DOHH2 (cell line): ENCODE data around the gene MEOX1.

Source experiments
- H3F3A ChIP-seq: fragments of 200-600 bp; sonication (generic), shearing (Covaris generic); 2 replicates; pipeline ENCODE4 v1.6.0; 2016; ENCODE audit warnings: antibody characterized with exemption, mild to moderate bottlenecking; ENCODE audit not compliant: control insufficient read depth, insufficient read depth
- H3K27ac ChIP-seq: fragments of 200-600 bp; sonication (generic); 2 replicates; pipeline ENCODE4 v1.5.1; 2014; ENCODE audit warnings: low read depth, mild to moderate bottlenecking, low read length, moderate library complexity
- H3K27me3 ChIP-seq: fragments of 200-600 bp; sonication (generic); 2 replicates; pipeline ENCODE4 v1.6.1; 2014; ENCODE audit warnings: mild to moderate bottlenecking, low read length, mixed read lengths; ENCODE audit not compliant: control insufficient read depth
- H3K36me3 ChIP-seq: fragments of 200-600 bp; sonication (generic); 2 replicates; pipeline ENCODE4 v1.6.1; 2014; ENCODE audit warnings: mild to moderate bottlenecking, low read length, moderate library complexity, mixed read lengths; ENCODE audit not compliant: control insufficient read depth
- H3K4me1 ChIP-seq: fragments of 200-600 bp; sonication (generic); 2 replicates; pipeline ENCODE4 v1.6.1; 2014; ENCODE audit warnings: mild to moderate bottlenecking, low read length, mixed read lengths; ENCODE audit not compliant: control insufficient read depth
- H3K4me2 ChIP-seq: fragments of 200-600 bp; sonication (generic); 2 replicates; pipeline ENCODE4 v1.6.0; 2014; ENCODE audit warnings: mild to moderate bottlenecking, low read length, moderate library complexity
- H3K4me3 ChIP-seq: fragments of 200-600 bp; sonication (generic); 2 replicates; pipeline ENCODE4 v1.5.1; 2014; ENCODE audit warnings: mild to moderate bottlenecking, low read length, mixed read lengths
- H3K79me2 ChIP-seq: fragments of 200-600 bp; sonication (generic); 2 replicates; pipeline ENCODE4 v1.6.1; 2014; ENCODE audit warnings: mild to moderate bottlenecking, low read length, mixed read lengths; ENCODE audit not compliant: control insufficient read depth
- H3K9me2 ChIP-seq: fragments of 200-600 bp; sonication (generic); replicated peaks from 2 replicates; pipeline ENCODE4 v1.6.1; 2014; ENCODE audit warnings: mild to moderate bottlenecking, low read length, mixed read lengths; ENCODE audit not compliant: control insufficient read depth
- H3K9me3 ChIP-seq: fragments of 200-600 bp; sonication (generic); 2 replicates; pipeline ENCODE4 v1.6.1; 2014; ENCODE audit warnings: antibody characterized with exemption, low read length, mixed read lengths; ENCODE audit not compliant: control insufficient read depth, insufficient read depth
- H4K20me1 ChIP-seq: fragments of 200-600 bp; sonication (generic); 2 replicates; pipeline ENCODE4 v1.6.0; 2014; ENCODE audit warnings: low read depth, mild to moderate bottlenecking, antibody characterized with exemption, low read length, moderate library complexity; ENCODE audit not compliant: control insufficient read depth, insufficient read depth
- EZH2phosphoT487 ChIP-seq: fragments of 200-600 bp; sonication (generic); IDR thresholded peaks from 2 replicates; pipeline ENCODE4 v1.6.1; 2017; ENCODE audit warnings: borderline replicate concordance, mild to moderate bottlenecking, antibody characterized with exemption, low read length, moderate library complexity, mixed read lengths
- TF ChIP-seq, protein P1 (sequence below): fragments of 200-600 bp; sonication (generic); IDR thresholded peaks from one replicate; pipeline ENCODE4 v1.5.1; 2014; ENCODE audit warnings: antibody characterized with exemption, mild to moderate bottlenecking, low read depth, low read length; ENCODE audit not compliant: poor library complexity, severe bottlenecking

The MEOX1 gene

DNA sequence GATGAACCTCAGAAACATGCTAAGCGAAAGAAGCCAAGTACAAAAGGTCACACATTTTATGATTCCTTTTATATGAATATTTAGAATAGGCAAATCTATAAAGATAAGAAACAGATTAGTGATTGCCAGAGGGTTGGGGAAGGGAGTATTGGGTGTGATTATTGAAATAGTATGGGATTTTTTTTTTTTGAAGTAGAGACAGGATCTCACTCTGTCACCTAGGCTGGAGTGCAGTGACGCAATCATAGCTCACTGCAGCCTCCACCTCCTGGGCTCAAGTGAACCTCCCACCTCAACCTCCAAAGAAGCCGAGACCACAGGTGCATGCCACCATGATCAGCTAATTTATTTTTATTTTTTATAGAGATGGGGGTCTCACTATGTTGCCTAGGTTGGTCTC, 35.7 kb downstream of the MEOX1 start:
- H3K79me2 ChIP-seq = no peaks in the 10 kb centered on the region
- H3F3A ChIP-seq = no peaks in the 10 kb centered on the region
- no peak overlapping the region for H3K4me3 ChIP-seq
- no peaks in the 10 kb centered on the region for H4K20me1 ChIP-seq
- H3K36me3 ChIP-seq = no peaks in the 10 kb centered on the region
- H3K27me3 ChIP-seq = peaks cover 8% of the 10 kb centered on the region
- no peak overlapping the region for H3K4me2 ChIP-seq
- H3K9me2 ChIP-seq = no peaks in the 10 kb centered on the region
- H3K4me1 ChIP-seq = no peaks in the 10 kb centered on the region
- H3K9me3 ChIP-seq = no peaks in the 10 kb centered on the region
- H3K27ac ChIP-seq = no peak overlapping the region
- no peak for TF ChIP-seq EZH2phosphoT487
- TF ChIP-seq, protein P1, sequence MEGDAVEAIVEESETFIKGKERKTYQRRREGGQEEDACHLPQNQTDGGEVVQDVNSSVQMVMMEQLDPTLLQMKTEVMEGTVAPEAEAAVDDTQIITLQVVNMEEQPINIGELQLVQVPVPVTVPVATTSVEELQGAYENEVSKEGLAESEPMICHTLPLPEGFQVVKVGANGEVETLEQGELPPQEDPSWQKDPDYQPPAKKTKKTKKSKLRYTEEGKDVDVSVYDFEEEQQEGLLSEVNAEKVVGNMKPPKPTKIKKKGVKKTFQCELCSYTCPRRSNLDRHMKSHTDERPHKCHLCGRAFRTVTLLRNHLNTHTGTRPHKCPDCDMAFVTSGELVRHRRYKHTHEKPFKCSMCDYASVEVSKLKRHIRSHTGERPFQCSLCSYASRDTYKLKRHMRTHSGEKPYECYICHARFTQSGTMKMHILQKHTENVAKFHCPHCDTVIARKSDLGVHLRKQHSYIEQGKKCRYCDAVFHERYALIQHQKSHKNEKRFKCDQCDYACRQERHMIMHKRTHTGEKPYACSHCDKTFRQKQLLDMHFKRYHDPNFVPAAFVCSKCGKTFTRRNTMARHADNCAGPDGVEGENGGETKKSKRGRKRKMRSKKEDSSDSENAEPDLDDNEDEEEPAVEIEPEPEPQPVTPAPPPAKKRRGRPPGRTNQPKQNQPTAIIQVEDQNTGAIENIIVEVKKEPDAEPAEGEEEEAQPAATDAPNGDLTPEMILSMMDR = no peak

DNA sequence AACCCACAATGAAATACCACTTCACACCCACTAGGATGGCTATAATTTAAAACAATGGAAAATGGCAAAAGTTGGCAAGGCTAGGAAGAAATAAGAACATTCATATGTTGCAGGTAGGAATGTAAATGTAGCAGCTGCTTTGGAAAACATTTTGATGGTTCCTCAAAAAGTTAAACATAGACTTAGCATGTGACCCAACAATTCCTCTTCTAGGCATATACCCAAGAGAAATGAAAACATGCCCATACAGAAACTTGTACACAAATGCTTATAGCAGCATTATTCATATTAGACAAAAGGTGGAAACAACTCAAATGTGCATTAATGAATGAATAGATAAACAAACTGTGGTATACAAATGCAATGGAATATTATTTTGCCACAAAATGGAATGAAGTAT, 36.1 kb downstream of the MEOX1 start:
- Histone ChIP-seq H3K4me2 (no peak overlapping the region), H3F3A (no peaks in the 10 kb centered on the region), H3K9me3 (no peaks in the 10 kb centered on the region), H3K4me3 (no peak overlapping the region), H3K27ac (no peak overlapping the region), H3K9me2 (no peaks in the 10 kb centered on the region), H4K20me1 (no peaks in the 10 kb centered on the region), H3K27me3 (peaks cover 8% of the 10 kb centered on the region), H3K79me2 (no peaks in the 10 kb centered on the region), H3K4me1 (no peaks in the 10 kb centered on the region), H3K36me3 (no peaks in the 10 kb centered on the region)
- TF ChIP-seq EZH2phosphoT487 = no peak

DNA sequence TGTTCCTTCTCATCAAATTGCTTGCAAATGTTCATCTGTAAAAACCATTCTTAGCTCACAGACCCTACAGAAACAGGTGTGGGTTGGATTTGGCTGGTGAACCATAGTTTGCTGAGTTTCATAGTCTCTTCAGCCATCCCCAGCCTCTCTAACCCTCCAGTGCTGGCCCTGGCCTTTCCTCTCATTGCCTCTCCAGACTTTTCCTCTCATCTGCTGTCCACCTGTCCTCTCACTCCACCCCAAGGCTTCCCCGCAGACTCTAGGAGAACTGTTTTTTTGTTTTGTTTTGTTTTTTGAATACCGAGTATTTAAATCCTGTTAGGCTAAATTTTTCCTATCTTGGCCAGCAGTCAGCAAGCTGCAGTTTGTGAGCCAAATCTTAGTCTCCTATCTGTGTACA, 41.1 kb downstream of the MEOX1 start:
- no peak overlapping the region for H3K4me3 ChIP-seq
- no peaks in the 10 kb centered on the region for H3F3A ChIP-seq
- no peaks in the 10 kb centered on the region for H3K36me3 ChIP-seq
- no peaks in the 10 kb centered on the region for H3K79me2 ChIP-seq
- H3K27ac ChIP-seq = no peak overlapping the region
- no peak for TF ChIP-seq EZH2phosphoT487
- TF ChIP-seq, protein P1 = no peak
- no peaks in the 10 kb centered on the region for H3K9me3 ChIP-seq
- H3K4me1 ChIP-seq = no peaks in the 10 kb centered on the region
- peaks cover 6% of the 10 kb centered on the region for H3K27me3 ChIP-seq
- no peaks in the 10 kb centered on the region for H3K9me2 ChIP-seq
- H4K20me1 ChIP-seq = no peaks in the 10 kb centered on the region
- no peak overlapping the region for H3K4me2 ChIP-seq

DNA sequence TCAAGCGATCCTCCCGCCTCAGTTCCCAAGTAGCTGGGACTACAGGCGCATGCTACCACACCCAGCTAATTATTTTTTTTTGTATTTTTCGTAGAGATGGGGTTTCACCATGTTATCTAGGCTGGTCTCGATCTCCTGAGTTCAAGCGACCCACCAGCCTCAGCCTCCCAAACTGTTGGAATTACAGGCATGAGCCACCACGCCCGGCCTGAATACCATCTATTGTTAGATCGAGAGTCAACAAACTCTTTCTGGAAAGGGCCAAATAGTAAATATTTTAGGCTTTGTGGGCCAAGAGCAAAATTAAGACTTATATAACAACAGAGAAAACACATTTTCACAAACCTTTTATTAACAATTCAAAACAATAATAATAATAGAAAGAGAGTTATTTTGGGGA, 41.6 kb downstream of the MEOX1 start:
- no peaks in the 10 kb centered on the region for H3K4me1 ChIP-seq
- no peak for TF ChIP-seq EZH2phosphoT487
- TF ChIP-seq, protein P1 = no peak
- peaks cover 6% of the 10 kb centered on the region for H3K27me3 ChIP-seq
- H4K20me1 ChIP-seq = no peaks in the 10 kb centered on the region
- no peaks in the 10 kb centered on the region for H3K36me3 ChIP-seq
- no peak overlapping the region for H3K4me3 ChIP-seq
- H3K27ac ChIP-seq = no peak overlapping the region
- H3K9me2 ChIP-seq = no peaks in the 10 kb centered on the region
- H3K9me3 ChIP-seq = no peaks in the 10 kb centered on the region
- no peak overlapping the region for H3K4me2 ChIP-seq
- no peaks in the 10 kb centered on the region for H3F3A ChIP-seq
- no peaks in the 10 kb centered on the region for H3K79me2 ChIP-seq
